Vagina (tissue), 2 donors: ENCODE measurements around the gene B4GALNT3. TPM values are rescaled to one million over a fixed set of nuclear protein-coding genes. Genes with fewer than 3 reads are reported as not detected.
"Not testable (repeated sequence)": the region's sequence is repeated elsewhere in the genome, so short reads cannot be mapped to it uniquely, and the experiment has no call there.

Source experiments
- DNase-seq, 2 donors: peaks; one replicate each; pipeline ENCODE4 v3.0.0-alpha.2; 2017; ENCODE audit errors: extremely low spot score in 2 of 2
- H3K27ac ChIP-seq: fragments of 200-600 bp; sonication (generic); one replicate; pipeline ENCODE4 v1.5.1; 2019
- H3K27me3 ChIP-seq: fragments of 200-600 bp; sonication (generic); one replicate; pipeline ENCODE4 v1.5.1; 2019
- H3K36me3 ChIP-seq, 2 donors: fragments of 200-600 bp; sonication (generic); one replicate each; pipeline ENCODE4 v1.5.1; 2017 to 2019
- H3K4me1 ChIP-seq: fragments of 200-600 bp; sonication (generic); one replicate; pipeline ENCODE4 v1.5.1; 2019
- H3K4me3 ChIP-seq, 2 donors: fragments of 200-600 bp; sonication (generic); 1 replicate in 1 of 2; 2 replicates in 1 of 2; pipeline ENCODE4 v1.5.1; 2016 to 2019
- H3K9me3 ChIP-seq: fragments of 200-600 bp; sonication (generic); one replicate; pipeline ENCODE4 v1.5.1; 2019
- CTCF ChIP-seq, 3 experiments: fragments of 450-650 bp in 2 of 3; fragments of 200-600 bp in 1 of 3; sonication (generic) in 1 of 3; IDR thresholded peaks; one replicate each; pipeline ENCODE4 v1.5.1; 2017 to 2019; ENCODE audit warnings: antibody characterized with exemption in 3 of 3, mild to moderate bottlenecking in 2 of 3, moderate library complexity in 2 of 3
- POLR2A ChIP-seq, 2 donors: fragments of 450-650 bp; IDR thresholded peaks; one replicate each; pipeline ENCODE4 v1.6.1; 2017; ENCODE audit warnings: antibody characterized with exemption in 2 of 2, mild to moderate bottlenecking in 2 of 2, moderate library complexity in 2 of 2
- POLR2AphosphoS5 ChIP-seq, 2 donors: sonication (generic); formaldehyde crosslinking; IDR thresholded peaks; one replicate each; pipeline ENCODE4 v1.9.0; 2017; ENCODE audit warnings: antibody characterized with exemption in 2 of 2, mild to moderate bottlenecking in 2 of 2, low read depth in 1 of 2; ENCODE audit not compliant: insufficient read depth in 1 of 2
- intact Hi-C: fragments of 100-400 bp; cut with DNase I; formaldehyde crosslinking; loops from one replicate; pipeline ENCODE4 v1.15.1; 2023
- total RNA-seq: library from RNA; depleted of rRNA; stranded (reverse); fragments of >200 nt; gene quantifications from one replicate; pipeline ENCODE4 v1.2.3, GENCODE V29; 2016

B4GALNT3 gene
- 13.3 TPM for total RNA-seq

- Histone ChIP-seq H3K4me3 (peak within 1 kb of the TSS; percentile 55 to 56), H3K27me3 (no peaks in the 10 kb centered on the region), H3K9me3 (no peaks in the 10 kb centered on the region), H3K4me1 (peaks cover 18% of the 10 kb centered on the region), H3K36me3 (no peaks in the 10 kb centered on the region), H3K27ac (peak within 1 kb of the TSS; percentile 26)
- DNase-seq: no peak
- intact Hi-C loops: loop anchor here (5.0 kb wide), 1 partner anchor 88 kb away; no protein-coding TSS in a partner anchor
- peak in 1 of 2 donors; percentile 48 for TF ChIP-seq POLR2AphosphoS5 (IDR thresholded peaks at IDR 0.05; ENCODE audit: insufficient read depth in 1 of 2, low read depth in 1 of 2)
- no peak for TF ChIP-seq CTCF (IDR thresholded peaks at IDR 0.05)
Measured at GRCh38 chr12:459430-460258, at the start of gene B4GALNT3. Gene B4GALNT3 (plus strand): TSS chr12:459939. CDS start chr12:460377, 438 bp downstream.

GRCh38 chr12:414859-415258 lies 44.9 kb upstream of the B4GALNT3 start:
- no peaks in the 10 kb centered on the region for H3K4me1 ChIP-seq
- H3K4me3 ChIP-seq: no peak overlapping the region
- H3K36me3 ChIP-seq: peaks cover 0 to 36% of the 10 kb centered on the region in 2 donors
- no peak for DNase-seq
- H3K27ac ChIP-seq: no peak overlapping the region
- intact Hi-C loops: no loop called here
- H3K9me3 ChIP-seq: no peaks in the 10 kb centered on the region
- H3K27me3 ChIP-seq: no peaks in the 10 kb centered on the region
- TF ChIP-seq POLR2A (IDR thresholded peaks at IDR 0.05) (no peak), POLR2AphosphoS5 (IDR thresholded peaks at IDR 0.05; ENCODE audit: insufficient read depth in 1 of 2, low read depth in 1 of 2) (no peak), CTCF (IDR thresholded peaks at IDR 0.05) (no peak)

GRCh38 chr12:418432-418831 lies 41.3 kb upstream of the B4GALNT3 start:
- no peaks in the 10 kb centered on the region for H3K9me3 ChIP-seq
- TF ChIP-seq POLR2A (IDR thresholded peaks at IDR 0.05) (no peak), CTCF (IDR thresholded peaks at IDR 0.05) (no peak), POLR2AphosphoS5 (IDR thresholded peaks at IDR 0.05; ENCODE audit: insufficient read depth in 1 of 2, low read depth in 1 of 2) (no peak)
- H3K27ac ChIP-seq: no peak overlapping the region
- intact Hi-C loops: no loop called here
- H3K4me1 ChIP-seq: no peaks in the 10 kb centered on the region
- peaks cover 0 to 27% of the 10 kb centered on the region in 2 donors for H3K36me3 ChIP-seq
- no peaks in the 10 kb centered on the region for H3K27me3 ChIP-seq
- no peak overlapping the region for H3K4me3 ChIP-seq
- DNase-seq: no peak

- intact Hi-C loops: no loop called here
- no peak for DNase-seq
- Histone ChIP-seq H3K27me3 (no peaks in the 10 kb centered on the region), H3K9me3 (no peaks in the 10 kb centered on the region), H3K4me3 (no peak overlapping the region), H3K4me1 (no peaks in the 10 kb centered on the region), H3K36me3 (peaks cover 0 to 25% of the 10 kb centered on the region in 2 donors), H3K27ac (no peak overlapping the region)
- TF ChIP-seq CTCF (IDR thresholded peaks at IDR 0.05) (no peak), POLR2A (IDR thresholded peaks at IDR 0.05) (no peak), POLR2AphosphoS5 (IDR thresholded peaks at IDR 0.05; ENCODE audit: insufficient read depth in 1 of 2, low read depth in 1 of 2) (no peak)
Measured at GRCh38 chr12:422526-422925, 37.2 kb upstream of the B4GALNT3 start.

GRCh38 chr12:435737-436136 lies 24.0 kb upstream of the B4GALNT3 start:
- peaks cover 0 to 32% of the 10 kb centered on the region in 2 donors for H3K36me3 ChIP-seq
- DNase-seq, H3K4me3 ChIP-seq, H3K9me3 ChIP-seq, intact Hi-C loops, H3K27me3 ChIP-seq, H3K27ac ChIP-seq, H3K4me1 ChIP-seq: not testable (repeated sequence)
